ENCODE results near the gene FNBP1L.

The FNBP1L gene

DNA sequence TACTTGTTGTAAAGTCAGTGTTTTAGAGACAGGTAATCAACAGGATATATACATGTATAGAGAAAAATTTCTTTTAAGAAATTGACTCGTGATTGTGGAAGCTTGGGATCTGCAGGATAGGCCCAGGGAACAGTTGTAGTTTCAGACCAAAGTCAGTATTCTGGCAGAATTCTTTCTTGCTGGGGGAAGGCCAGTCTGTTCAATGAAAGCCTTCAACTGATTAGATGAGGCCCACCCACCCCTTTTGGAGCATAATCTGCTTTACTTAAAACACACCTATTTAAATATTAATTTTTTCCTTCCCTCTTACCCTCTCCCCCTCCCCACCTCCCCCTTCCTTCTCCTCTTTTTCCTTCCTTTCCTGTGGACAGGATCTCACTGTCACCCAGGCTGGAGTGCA is 48.0 kb downstream of the FNBP1L start:
- no peak for DNase-seq

DNA sequence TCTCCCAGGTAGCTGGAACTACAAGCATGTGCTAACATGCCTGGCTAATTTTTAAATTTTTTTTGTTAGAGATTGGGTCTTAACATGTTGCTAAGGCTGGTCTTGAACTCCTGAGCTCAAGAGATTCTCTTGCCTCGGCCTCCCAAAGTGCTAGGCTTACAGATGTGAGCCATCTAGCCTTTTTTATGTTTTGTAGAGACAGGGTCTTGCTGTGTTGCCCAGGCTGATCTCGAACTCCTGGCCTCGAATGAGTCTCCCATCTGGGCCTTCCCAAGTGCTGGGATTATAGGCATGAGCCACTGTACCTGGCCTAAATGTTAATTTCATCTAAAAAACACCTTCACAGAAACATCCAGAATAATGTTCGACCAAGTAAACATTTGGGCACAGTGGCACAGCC is 48.6 kb downstream of the FNBP1L start:
- no peak for DNase-seq

DNA sequence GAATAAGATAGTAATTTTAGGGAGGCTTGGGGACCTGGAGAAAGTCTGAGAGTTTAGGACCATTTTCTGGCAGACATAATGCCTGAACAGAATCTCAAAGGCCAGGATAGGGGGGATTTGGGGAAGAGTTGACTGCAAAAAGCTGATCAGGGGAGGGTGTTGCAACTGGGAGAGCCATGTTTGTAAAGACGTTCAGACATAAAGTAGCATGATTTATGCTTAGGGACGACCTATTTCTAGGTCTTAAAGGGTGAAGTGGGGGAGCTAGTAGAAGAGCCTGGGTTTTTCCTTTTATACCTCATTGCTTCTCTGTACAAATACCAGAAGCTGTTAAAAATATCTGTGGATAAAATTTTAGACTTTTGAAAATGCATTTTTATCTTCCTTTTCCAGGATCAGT is 51.2 kb downstream of the FNBP1L start:
- no peak for DNase-seq

DNA sequence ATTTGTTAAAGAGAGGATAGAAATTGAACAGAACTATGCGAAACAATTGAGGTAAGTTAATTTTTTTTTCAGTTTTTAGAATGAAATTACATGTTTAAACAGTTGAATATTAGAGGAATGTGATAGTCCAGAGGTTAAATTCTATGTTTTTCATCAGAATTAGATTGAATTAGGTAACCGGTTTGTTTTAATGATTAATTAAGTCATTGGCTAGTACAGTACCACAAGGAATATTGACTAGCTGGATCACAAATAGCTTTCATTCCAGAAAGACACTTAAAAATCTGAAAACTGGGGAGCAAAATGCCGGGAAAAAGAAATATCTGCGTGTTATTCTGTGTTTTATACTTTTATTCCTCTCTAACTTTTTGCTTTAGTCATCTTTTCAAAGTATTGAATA is 51.6 kb downstream of the FNBP1L start:
- no peak for DNase-seq

DNA sequence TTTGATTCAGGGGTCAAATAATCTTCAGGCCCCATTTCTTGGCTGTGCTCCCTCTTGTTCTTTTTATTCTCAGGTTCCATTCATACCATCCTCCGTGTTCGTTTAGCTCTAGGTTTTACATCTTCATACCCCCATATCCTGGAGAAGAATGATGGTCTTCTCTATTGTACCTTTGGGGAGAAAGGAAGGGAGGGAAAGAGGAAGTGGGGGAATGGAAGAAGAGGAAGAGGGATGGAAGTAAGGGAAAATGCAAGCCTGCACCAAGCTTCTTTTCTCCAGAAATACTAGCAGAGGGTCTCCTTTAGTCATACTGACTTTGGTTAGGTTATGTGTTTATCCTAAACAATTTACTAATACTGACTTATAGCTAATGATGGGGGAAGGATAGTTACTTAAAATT is 52.4 kb downstream of the FNBP1L start:
- no peak for DNase-seq

DNA sequence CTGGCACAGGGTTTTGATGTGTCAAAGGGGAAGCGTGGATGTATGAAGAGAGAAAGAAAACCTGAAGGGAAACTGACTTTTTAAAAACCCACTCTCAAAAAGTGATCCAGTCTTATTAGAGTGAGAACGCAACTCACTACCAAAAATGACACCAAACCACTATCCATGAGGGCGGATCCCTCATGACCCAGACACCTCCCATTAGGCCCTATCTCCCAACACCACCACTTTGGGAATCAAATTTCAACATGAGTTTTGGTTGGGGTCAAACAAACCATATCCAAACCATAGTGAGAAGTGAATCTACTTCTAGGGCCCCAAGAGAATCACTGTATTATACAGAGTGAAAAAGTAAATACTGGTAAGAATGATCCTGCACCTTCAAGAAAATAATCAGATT is 53.5 kb downstream of the FNBP1L start:
- no peak for DNase-seq

DNA sequence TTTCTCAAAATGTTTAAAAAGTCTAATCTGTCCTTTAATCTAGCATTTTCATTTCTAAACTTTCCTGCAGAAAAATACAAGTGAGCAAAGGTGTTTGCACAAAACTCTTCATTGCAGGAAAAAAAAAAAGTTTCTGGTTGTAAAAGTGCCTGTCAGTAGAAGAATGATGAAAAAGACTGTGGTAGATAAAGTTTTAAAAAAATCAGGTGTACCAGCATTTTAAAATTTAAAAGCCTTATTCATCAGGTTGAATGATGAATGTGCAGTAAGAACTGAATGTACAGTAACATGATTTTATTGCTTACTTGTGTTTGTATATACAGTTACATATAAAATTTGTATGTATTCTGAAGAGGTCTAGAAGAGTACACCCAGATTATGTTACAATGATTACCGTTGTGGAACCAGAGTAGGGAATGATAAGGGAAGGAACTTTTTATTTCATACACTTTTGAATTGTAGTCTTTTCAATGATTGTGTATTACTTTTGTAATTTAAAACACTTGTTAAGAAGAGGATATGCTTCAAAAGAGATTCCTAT is 54.0 kb downstream of the FNBP1L start:
- DNase-seq, result no peak

DNA sequence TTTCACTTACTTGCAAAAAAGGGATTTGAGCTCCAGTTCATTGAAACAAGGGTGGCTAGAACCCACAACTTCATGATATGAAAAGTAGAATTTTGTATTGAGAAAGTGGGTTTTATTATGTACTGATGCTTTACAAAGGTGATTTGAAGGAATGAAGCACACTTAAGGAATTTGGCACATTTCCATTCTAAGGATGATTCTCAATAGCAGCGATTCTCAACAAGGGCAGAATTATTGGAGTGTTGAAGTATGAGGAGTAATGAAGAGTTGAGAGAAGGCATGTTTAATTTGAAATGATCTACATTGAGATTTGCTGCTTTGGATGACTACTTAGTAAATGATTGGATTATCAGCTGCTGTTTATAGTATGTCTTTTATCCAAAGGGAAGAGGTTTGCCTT is 54.7 kb downstream of the FNBP1L start:
- DNase-seq, result no peak

DNA sequence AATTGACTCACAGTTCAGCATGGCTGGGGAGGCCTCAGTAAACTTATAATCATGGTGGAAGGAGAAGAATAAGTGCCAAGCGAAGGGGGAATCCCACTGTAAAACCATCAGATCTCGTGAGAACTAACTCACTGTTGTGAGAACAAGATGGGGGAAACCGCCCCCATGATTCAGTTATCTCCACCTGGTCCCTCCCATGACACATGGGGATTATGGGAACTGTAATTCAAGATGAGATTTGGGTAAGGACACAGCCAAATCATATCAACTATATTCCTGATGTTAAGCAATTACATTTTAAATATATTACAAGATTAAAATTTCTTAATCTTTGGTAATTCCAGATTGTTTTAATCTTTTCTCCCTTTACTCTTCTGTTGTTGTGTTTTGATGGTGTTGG is 55.2 kb downstream of the FNBP1L start:
- DNase-seq, result no peak

DNA sequence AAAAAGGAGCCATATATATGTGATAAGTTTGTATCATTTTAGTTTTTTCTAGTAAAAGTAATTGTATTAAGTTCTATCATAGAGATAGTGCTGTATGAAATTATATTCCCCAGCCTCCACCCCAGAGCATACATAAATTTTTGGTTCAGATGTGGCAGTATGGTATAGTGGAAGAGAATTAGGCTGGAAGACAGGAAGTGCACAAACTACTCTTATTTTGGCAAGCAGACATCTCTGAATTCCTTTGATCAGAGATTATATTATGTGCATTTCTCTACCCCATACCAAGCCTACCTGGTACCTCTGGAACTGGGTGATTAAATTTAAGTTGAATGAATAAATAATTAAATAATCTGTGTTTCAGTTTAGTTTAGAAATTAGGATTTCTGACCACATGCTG is 55.9 kb downstream of the FNBP1L start:
- no peak for DNase-seq

DNA sequence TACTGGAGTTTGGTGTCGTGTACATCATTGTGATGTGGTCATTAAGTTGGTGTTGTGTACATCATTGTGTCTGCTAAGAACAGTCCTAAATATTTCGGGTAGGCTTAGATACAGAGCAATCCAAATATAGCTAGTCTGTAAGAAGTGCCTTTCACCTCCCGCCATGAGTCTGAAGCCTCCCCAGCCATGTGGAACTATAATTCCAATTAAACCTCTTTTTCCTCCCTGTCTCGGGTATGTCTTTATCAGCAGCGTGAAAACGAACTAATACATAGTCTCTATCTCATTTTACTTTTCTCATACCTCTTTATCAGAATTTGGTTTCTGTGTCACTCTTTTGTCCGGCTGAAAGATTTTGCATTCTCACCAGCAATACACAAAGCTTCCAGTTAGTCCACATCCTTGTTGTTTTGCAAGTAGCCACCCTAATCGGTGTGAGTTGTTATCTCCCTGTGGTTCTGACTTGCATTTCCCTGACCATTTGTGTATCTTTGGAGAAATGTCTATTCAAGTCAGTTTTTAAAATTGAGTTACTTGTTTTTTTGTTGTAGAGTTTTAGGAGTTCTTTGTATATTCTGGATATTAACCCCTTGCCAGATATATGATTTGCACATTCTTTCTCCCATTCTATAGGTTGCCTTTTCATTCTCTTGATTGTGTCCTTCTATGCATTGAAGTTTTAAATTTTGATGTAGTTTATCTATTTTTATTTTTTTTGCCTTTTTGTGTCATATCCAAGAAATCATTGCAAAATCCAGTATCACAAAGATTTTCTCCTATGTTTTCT is 56.5 kb downstream of the FNBP1L start:
- DNase-seq, result no peak

DNA sequence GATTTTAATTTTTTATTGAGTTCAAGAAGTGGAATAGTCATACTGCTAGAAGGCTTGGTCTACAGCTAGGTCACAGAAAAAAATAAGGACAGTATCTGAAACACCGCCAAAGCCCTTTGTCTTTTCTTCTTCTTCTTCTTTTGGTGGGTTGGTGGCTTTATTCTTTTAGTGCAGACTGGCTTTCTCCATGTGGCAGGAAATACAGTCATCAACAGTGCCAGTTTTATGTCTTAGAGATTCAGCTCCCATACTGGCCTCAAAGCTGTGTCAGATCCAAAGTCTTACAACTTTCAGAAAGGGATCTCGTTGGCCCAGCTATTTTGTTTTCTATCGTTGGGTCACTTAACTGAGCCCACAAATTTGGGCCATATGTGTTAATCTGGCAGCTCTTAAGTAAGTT is 58.2 kb downstream of the FNBP1L start:
- DNase-seq, result no peak

DNA sequence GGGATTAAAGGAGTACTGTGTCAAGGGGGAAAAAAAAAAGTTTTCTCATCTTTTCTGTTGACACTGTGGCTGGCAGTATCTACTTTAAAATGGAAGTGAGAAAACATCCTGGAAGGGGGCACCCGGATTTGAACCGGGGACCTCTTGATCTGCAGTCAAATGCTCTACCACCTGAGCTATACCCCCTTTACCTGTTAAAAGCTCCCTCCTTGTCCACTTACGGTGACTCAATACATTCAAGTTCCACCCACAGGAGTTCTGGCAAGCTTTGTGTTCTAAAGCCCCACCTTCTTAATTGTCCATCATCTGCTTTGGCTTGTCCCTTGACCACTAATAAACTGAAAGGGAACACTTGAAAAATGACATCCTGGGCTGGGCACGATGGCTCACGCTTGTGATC is 68.2 kb downstream of the FNBP1L start:
- no peak for DNase-seq

DNA sequence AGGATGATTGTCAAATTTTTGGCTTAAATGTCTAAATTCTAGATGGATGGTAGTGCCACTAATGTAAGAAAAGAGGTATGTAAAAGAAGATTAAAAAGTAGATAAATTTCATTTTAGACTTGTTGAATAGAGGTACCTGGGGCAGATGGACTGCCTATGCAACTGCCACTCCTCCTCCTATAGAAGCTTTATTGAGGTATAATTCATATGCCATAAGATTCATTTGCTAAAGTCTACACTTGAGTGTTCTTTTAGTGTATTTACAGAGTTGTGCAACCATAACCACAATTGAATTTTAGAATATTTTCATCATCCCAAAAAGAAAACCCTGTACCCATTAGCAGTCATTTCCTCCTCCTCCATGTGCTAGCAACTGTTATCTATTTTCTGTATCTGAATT is 70.6 kb downstream of the FNBP1L start:
- no peak for DNase-seq

DNA sequence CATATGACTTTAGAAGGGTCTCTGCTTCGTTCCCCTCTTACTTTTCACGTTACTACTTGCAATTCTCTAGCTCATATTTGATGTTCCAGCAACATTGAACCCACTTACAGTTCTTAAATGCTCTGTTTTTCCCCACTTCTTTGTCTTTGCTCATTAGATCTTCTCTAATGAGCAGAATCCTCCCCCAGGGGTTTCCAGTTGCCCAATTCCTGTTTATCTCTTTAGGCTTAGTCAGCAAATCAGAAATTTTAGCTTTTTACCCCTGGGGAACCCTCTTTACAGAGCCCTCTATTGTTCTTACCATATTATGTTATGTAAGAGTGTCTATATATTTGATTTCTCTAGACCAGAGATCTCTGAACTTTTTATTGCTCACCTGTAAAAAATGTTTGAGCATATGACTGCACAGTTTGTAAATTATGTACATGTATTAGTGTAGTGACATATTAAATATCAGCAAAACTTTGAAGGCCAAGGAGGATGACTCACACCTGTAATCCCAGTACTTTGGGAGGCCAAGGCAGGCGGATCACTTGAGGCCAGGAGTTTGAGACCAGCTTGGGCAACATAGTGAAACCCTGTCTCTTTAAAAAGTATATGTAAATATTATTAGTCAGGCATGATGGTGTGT is 71.4 kb downstream of the FNBP1L start:
- DNase-seq, result no peak

DNA sequence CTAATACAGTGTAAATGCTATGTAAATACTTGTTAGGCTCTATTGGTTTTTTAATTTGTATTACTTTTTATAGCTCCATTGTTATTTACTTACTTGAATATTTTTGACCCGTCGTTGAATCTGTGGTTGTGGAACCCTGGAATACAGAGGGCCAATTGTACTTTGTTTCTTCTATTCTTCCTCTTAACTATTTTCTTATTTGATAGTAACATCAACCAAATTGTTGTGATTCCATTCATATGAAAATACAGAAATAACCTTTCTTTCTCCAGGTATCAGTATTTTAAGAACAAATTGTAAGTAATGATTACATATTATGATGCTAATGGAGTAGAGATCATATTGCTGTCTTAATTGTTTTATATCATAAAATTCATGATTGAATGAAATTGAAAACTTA is 73.7 kb downstream of the FNBP1L start:
- no peak for DNase-seq

DNA sequence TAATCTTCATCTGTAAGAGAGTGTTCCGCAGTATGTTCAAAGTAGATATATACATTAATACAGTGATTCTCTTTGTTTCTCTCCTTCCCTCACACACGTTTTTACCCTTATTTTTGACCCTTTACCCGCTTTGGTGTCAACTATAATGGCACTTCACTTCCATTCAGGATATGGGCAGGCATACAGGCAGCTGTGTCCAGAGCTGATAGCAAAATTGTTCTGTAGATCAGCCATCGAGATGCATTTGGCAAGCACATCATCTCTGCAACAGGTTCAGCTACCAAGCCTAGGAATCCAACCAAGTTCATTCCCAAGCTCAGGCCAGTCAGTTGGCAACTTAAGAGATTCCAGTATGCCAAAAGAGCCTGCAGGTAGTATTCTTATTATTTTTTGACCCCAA is 74.8 kb downstream of the FNBP1L start:
- DNase-seq, result no peak

DNA sequence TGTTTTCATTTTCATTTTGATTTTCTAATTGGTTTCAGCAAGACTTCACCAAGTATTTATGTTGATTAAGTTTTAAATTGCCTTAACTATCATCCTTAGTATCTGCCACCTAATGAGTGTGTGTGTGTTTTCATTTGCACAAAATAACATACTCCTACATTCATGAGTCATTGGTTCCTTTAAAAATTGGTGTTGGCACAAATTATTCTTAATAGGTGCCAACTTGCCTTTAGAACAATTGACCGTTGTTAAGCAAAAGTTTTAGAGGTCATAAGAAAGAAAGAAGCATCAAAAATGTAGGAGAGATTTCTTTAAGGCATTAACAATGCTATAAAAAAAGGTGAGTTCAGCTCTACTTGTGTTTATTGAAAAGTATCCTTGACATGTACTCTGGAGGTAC is 77.5 kb downstream of the FNBP1L start:
- no peak for DNase-seq

DNA sequence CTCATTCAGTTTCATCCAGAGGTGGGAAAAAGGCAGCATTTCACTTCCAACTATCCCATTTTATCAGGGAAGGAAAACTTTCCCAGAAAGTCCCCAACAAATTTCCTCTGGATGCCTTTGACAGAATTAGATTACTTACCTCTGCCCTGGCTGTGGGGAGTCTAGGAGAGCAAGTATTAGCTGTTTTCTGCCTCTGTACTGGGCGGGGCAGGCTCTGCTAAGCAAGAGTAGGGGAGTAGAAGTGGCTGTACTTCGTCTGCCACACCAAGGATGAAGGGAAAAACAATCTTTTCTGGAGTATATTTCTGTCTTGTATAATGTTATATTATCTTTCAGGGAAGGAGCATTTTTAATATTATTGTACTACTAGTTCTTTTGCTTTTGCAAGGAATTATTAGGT is 78.5 kb downstream of the FNBP1L start:
- no peak for DNase-seq

DNA sequence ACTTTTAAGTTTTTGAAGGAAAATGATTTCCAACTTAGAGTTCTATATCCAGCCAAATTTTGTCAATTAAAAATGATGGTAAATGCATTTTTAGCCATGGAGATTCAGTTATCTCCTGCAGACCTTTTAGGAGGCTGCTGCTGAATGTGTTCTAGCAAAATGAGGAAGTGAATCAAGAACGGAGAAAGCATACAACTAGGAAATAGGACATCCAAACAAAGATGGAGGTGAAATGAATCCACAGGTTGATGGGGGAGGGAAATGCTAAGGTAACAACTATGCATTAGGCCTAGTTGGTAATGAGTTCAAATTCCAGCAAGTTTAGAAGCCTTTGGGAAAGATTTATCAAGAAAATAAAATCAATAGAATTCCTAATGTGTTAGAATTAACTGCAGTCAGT is 80.5 kb downstream of the FNBP1L start:
- no peak for DNase-seq

DNA sequence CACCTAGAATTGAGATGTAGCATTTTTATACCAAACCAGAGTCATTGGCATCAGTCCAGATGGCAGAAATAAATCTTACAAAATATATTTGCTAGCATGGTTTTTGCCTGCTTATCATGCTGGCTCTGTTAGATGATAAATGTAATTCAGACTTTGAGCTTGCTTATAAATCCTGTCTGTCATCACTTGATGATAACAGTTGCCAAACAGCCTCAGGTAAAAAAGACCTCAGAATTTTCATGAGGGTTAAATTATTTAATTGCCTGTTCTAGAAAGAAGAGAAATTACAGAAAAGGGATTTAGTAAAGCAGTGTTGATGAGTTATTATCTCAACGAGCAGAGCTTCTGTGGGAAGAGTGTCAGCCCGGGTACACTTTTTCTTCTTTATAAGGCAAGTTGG is 83.3 kb downstream of the FNBP1L start:
- no peak for DNase-seq

DNA sequence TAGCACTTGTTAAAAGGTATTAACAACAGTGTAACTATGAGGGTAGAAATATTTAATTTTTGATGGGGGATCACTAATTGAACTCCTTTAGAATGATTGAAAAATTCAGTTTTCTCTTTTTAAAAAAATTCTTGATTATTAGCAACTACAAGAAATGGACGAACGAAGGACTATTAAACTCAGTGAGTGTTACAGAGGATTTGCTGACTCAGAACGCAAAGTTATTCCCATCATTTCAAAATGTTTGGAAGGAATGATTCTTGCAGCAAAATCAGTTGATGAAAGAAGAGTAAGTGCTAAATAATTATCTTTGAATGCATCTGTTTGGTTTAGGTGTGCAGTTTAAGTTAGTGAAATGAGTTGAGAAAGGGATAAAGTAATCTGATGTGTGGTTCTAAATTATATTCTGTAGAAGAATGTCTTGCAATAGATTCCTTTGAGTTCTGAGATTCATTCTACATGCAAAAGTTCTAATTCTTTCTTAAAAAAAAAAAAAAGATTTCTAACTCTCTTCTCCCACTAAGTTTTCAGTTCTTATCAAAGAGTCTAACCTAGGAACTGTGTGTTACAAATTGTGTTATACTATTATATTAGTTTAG is 85.0 kb downstream of the FNBP1L start:
- DNase-seq, result no peak

DNA sequence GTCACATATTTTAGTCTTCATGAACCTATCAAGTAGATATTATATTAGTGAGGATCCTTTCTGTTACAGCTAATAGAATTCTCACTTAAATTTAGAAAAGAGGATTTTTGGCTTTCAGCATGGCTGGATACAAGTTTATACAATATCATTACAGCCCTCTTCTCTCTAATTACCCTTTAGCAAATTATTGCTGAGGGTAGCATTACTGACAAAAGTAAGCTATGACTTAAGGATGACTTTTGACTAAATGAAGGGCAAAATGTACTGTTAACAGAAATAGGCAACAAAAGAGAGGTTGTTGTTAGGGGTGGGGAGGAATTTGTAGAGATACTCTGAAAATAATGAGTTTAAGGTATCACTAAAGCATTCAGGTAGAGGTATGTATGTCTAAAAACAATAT is 85.8 kb downstream of the FNBP1L start:
- no peak for DNase-seq

DNA sequence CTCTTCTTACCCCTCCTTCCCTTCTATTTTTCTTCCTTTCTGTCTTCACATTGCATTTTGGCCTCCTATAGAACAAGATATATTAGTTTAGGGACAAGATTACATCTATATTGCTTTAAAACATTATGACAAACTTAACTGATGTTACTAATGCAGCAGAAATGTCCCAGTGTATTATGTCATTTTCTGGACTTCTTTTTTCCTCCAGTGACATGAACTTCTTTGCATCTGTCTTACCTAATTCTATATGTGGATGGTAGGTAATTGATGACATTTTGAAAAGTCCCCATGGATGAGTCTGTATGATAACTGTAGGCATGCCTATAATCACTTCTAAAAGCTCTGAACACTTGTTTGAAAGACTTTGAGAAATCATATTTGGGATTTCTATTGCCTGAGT is 89.5 kb downstream of the FNBP1L start:
- DNase-seq, result no peak
